Stimulated activated CD8-positive, alpha-beta memory T cell treated with anti-CD3 and anti-CD28 coated beads, Interleukin-15, amount 100 ng/mL, for 24 hours (primary cell): ENCODE data around the gene MVB12A.

Source experiments
- DNase-seq: peaks from one replicate; pipeline ENCODE4 v3.0.0-alpha.2; 2020; ENCODE audit warnings: low read depth

Gene MVB12A

DNA sequence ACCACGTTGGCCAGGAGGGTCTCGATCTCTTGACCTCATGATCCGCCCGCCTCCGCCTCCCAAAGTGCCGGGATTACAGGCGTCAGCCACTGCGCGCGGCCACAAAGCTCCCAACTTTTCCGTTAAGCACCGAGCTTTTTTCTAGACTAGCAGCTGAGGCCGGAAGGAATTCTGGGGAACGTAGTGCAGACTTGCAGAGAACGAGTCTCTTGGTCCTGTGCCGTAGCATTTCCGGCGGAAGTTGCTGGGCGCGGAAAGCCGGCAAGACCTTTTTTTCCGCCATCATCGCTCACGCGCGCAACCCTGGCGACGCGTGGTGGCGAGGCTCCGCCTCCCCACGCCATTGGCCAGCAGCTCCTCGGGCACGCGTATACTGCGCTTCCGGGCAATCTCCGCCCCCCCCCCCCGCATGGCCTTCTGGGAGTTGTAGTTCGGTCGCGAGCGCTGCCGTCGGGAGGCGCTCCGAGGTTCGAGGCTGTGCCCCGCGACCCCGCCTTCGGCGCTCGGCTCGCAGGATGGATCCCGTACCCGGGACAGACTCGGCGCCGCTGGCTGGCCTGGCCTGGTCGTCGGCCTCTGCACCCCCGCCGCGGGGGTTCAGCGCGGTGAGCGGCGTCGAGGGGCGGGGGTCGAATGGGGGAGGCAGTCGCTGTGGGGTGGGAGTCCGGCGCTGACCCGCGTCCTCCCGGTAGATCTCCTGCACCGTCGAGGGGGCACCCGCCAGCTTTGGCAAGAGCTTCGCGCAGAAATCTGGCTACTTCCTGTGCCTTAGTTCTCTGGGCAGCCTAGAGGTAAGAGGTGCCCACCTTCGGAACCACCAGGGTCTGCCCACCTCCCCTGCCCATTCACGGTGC lies at the start of gene MVB12A:
MVB12A (plus strand) TSS at position 427 of the 854 bp plus-strand sequence; CDS start at position 516, 89 bp downstream.
- peak; percentile 89 for DNase-seq

DNA sequence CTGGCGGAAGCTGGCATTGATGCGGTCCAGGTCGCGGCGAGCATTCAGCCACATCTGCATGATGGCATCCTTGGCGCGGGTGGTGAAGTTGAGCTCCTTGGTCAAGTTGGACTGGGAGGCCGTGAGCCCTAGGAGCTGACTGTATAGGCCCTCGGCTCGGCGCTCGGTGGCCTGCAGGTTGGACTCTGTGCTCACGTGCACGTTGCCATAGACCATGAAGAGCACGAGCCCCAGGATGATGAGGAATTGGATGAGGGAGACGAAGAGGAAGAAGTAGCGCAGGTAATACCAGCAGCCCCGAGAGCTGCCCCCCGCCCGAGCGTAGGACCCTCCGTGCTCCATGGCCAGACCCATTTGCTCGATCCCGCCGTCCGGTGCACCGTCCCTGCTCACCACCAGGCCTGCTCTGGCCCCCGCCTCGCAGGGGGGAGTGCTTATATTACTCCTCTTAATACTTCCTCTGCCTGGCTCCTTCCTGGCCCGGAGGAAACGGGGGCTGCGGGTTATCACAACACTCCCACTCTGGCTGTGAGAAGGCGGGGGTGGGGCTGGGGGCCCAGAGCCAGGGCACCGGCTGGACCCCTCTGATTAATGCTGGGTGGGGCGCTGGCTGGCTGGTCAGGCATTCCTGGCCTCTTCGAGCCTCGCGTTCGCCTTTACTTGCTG lies 42.8 kb upstream of the MVB12A start, which contains the start of gene PLVAP:
PLVAP (minus strand) TSS at position 408 of the 666 bp plus-strand sequence; CDS start at position 354, 54 bp downstream.
- DNase-seq: no peak

DNA sequence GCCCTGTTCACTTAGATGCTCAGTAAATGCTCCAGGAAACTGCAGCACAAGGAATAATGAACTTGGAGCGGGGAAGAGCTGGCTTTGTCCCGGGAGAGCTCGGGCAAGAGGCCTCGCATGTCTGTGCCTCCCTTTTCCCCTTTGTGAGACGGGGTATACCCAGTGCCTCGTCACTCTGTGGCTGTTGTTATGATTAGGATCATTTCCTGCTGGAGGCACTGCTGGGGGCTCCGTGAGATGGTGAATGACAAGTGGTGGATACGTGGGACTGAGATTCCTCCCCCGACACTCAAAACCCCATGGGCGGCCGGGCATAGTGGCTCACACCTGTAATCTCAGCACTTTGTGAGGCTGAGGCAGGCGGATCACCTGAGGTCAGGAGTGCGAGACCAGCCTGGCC lies 41.6 kb upstream of the MVB12A start:
- DNase-seq: no peak

DNA sequence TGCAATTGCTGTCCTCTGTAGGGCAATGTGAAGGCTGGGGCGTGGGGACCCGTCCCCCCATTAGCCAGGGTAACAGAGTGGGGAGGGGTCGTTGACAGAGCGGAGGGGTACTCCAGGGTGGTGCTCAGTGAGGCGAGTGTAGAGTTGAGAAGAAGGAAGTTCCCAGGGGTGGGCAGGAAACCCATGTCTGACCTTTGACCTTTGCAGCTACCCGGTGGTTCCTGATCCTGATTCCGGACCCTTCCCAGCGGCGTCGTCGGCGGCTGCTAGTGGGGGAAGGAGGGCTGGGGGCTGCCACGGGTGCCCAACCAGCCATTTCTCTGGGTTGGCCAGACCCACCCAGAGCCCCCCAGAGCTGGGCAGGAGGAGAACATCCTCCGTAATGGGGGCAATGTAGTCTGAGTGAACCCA lies 40.6 kb upstream of the MVB12A start:
- no peak for DNase-seq

DNA sequence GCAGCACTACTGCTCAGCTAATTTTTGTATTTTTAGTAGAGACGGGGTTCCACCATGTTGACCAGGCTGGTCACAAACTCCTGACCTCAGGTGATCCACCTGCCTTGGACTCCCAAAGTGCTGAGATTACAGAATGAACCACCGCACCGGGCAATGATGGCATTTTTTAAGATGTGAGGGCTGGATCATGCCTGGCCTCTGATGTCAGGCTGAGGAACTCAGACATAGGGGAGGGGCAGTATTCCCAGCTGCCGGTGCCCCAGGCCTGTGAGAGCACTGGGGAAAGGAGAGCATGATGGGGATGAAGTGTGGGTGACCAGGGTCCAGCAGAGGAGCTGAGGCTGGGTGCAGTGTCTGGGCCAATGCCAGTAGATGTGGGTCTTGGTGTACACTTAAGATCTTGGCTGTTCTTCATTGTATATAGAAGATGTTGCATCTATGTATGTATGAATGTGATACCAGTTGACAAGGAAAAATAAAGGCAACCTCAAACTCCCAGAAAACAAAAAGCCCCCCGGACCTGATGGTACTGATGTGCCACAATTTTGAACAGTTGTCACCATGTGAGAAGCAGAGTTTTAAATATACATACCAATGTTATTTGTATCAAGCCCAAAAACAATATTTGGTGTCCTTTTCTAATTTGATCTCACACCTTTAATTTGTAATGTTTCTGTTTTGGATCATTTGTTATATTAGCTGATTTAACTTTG lies 39.3 kb upstream of the MVB12A start:
- DNase-seq: no peak

DNA sequence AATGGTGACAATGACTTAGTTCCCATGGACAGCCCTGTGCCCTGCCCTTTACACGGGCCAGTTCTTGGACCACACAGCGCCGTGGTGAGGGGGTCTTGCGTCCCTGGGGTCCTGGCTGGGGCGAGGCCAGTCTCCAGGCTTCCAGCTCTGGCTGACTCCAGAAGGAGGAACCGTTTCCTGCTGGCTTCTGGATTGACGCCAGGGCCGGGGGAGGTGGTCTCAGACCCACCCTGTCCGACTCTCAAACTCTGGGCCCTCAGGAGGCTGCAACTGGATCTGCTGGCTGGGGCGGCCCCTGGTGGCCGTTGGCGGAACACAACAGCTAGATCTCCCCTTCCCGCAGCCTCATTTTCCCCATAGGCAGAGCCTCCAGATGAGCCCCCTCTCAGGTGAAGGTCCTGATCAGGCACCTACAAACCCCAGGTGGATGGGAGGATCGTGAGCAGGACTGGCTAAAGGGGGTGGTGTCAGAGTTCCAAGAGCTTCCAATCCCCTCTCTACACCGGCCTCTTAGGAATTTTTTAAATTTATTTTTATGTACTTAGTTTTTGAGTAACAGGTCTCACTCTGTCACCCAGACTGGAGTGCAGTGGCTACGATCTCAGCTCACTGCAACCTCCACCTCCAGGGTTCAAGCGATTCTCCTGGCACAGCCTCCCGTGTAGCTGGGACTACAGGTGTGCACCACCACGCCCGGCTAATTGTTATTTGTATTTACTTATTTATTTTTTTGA lies 33.8 kb upstream of the MVB12A start:
- peak; percentile 47 for DNase-seq

DNA sequence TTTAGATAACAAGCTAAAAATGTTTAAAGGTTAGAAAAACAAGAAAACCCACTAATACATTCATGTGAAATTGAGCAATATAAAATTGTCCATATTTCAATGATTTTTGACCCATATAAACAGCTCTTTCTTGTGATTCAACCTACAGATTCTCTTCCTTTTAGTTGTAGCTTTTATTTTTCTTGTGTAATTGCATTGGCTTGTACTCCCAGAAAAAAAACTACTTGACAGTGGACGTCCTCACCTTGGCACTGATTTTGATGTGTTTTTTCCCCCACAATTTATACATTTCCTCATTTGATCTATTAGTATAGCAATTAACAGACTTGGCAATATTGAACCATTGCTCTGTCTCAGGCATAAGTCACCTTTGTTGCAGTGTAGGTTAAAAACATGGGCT lies 30.6 kb upstream of the MVB12A start:
- DNase-seq: no peak

DNA sequence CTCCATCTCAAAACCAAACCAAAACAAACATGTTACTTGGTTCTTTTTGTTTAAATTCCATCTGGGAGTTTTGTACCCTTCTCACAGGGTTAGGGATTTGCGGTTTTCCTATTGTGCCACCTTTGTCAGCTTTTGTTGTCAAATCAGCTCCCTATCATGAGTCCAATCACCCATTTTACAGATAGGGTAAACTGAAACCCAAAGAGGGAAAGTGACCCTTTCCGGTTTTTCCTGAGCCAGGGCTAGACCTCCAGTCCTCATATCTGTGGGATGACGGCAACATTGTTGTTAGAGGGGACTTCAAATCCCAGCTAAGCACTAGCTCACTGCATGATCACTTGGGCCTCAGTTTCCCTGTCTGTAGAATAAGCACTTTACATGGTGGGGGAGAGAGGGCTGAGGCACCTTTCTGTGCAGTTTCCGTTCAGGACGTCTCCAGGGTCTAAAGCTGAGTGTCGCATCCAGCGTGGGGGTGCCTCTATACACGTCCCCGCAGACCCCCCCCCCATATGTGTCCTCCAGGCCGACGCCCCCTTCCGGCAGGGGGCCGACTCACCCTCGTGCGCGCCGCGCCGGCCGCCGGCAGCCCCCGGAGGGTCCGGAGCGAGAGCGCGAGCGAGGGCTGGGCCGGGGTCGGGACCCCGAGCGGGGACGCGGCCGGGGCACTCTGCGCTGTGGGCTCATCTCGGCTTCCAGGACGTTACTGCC lies 29.7 kb upstream of the MVB12A start:
- DNase-seq: no peak

DNA sequence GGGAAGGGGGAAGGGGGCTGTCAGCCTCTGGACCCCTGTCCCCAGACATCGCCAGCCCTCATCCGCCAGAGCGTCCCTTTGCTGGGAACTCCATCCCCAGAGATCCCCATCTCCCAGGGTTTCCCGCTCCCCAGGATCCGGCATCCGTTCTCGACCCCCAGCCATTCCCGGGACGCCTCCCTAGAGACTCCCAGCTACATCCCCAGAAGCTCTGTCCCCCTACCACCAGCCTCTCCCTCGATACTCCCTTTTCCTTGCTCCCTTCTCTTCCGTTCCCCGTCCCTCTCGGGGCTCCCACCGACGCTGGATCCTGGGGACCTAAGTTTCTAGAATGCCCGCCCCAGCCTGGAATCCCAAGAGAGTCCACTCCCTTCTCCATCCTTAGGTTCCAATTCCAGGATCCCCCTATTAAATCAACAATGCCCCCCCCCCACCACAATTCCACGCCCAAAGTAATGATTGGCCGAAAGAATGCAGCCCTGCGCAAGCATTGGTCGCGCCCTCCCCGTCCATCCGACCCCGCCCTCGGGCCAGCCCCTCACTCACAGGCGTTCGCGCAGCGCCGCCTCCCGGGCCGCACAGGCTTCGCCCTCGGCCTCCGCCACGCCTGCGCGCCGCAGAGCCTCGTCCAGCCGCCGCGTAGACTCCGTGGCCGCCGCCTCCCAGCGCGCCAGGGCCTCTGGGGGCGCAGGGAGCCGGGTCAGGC lies 29.0 kb upstream of the MVB12A start:
- peak; percentile 79 for DNase-seq

DNA sequence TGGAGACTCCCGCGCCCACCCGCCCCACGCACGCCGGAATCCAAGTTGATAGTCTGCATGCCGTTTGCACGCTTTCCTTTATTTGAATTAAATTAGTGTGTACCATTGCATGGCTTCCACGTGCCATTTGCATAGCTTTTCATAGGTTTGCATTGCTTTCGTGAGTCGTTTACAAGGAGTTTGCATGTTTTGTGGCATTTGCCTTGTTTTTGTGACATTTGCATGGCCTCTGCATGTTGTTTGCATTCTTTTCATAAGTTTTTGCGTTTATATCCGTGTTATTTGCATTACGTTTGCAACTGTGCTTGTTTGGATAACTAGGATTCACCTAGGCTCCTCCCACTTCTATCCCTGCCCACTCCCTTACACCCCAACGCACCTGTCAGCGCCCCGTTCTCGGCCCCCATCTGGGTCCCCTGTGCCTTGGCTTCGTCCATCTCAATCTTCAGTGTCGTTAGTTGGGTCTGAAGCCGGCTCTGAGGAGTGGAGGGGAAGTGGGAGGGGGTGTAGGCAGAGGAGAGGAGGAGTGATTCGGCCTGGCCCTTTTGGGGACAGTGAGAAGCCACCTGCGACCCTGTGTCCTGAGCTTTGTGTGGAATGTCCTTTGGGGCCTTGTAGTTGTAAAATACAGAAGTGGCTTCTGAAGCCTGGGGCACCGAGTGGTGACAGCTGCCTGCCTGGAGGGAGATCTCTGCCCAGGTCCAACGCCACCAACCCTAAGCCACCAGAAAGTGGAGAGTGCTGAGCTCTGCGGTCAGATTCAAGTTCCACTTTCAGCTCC lies 28.3 kb upstream of the MVB12A start:
- no peak for DNase-seq

DNA sequence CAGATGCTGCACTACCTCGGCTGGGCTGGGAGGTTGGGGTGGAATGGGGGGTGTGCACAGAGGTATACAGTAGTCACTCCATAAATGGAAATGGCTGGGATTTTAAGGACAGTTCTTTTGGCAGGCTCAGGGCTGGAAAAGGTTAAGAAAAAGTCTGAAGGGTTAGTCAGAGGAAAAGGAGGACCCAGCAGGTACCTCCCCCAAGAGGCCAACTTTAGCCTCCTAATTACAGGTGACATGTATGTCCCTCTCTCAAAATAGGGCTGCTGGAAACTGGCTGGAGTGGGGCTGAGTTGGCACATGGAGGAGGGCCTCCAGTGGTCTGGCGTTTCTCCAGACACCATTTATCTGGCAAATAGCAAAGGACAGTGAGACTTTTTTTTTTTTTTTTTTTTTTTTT lies 26.8 kb upstream of the MVB12A start:
- DNase-seq: no peak

DNA sequence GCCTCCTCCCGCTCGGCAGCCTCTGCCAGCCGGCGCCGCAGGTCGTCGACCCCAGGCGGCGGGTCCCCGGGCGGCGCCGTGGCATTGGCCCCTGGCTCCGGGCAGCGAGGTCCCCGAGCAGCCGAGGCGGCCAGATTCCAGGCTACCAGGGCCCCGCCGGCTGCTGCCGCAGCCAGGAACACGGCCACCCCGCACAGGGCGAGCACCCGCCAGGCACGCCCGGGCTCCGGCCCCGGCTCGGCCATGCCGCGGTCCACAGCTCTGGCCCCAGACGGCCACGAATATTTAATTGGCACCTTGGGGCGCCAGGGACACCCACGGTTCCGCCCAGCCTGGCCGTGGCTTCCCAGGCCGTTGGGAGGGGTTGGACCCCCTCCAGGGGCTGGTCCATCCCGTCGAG lies 25.9 kb upstream of the MVB12A start, which contains the start of gene CCDC194:
CCDC194 (minus strand) TSS at position 283 of the 400 bp plus-strand sequence; CDS start at position 245, 38 bp downstream.
- DNase-seq: no peak

DNA sequence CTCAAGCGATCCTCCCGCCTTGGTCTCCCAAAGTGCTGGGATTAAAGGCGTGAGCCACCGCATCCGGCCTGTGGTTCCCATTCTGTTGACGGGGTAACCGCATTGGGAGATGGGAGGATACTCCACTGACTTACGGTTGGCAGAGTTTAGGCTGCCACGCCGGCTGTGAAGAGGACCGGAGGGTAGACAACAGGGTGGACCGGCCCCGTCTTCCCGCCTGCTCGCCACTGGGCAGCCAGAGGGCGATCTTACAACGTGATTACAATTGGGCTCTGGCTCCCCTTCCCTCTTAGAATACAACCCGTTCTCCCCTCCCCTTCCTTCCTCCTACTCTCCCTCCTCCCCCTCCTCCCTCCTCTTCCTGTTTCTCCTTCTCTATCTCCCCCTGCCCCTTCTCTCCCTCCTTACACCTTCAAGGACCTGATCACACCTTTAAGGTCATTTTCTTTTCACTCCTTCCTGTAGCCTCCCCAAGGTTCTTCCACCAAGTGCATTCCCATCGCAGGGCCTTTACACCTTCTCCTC lies 24.9 kb upstream of the MVB12A start:
- peak; percentile 47 for DNase-seq

DNA sequence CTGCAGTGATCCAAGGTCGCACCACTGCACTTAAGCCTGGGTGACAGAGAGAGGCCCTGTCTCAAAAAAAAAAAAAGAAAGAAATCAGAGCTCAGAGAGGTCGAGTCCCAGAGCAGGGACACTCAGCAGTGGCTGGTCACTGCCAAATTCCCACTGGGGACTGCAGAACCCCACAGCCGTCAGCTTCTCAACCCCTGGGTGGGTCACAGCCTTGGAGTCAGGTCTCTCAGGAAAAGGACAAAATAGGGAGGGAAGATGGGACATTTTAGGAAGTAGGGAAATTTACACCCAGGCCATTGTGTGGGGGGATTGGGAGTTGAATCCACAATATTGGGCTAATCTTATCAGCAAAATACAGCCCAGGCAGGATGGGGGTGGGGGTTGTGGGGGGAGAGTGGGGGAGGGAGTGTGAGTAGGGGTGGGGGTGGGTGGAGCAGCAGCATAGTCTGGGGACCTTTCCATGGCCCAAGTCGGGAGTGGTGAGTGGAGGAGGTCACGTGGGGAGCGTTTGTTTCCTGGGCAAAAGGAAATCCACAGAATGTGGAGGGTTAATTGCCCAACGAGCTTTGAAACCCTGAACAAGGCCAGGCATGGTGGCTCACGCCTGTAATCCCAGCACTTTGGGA lies 20.8 kb upstream of the MVB12A start:
- no peak for DNase-seq

DNA sequence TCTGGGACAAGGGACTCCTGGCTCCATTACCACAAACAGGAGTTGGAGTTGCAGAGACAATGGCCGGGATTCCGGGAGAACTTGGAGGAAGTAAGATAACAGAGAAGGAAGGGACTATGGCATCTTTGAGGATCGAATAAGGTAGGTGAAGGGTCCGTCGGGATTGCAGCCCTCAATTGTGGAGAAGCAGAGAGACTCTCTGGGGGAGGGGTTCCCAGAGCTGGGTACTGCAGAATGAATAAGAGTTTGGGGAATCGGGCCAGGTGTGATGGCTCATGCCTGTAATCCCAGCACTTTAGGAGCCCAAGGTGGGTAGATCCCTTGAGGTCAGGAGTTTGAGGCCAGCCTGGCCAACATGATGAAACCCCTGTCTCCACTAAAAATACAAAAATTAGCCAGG lies 18.2 kb upstream of the MVB12A start:
- DNase-seq: no peak

DNA sequence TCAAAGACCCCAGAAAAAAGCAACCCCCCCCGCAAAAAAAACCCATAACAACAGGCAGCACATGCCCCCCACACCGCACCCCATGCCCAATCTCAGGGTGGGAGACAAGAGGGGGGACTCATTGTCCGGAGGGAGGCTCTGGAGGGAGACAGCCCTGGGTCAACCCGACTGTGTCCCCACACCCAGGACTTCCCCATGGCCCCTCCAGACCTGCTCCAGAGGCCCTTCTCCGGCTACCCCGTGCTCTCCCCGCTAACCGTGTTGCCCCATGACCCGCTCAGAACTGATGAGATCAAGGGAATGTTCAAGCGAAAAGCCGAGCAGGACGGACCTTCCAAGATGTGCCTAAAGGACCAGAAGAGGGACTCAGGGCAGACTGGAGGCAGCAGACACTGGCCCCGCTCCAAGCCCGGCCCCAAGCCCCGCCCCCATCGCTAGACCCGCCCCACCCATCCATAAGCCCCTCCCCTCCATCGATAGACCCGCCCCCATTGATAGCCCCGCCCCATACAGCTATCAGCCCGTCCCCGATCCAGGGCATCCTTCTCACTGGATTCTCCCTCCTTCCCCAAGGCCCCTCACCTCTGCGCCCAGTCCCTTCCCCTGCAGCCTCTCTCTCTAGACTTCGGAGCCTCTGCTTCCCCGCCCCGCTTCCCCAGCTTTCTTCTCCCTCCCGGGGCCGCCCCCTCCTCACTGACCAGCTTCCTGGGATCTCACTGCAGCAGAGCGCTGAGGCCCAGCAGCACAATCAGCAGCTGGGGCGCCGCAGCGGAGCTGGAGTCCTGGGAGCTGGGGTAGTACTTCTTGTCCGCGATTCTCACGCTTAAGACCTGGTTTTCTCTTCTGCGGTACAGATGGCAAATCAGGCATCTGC lies 16.6 kb upstream of the MVB12A start:
- peak; percentile 37 for DNase-seq

DNA sequence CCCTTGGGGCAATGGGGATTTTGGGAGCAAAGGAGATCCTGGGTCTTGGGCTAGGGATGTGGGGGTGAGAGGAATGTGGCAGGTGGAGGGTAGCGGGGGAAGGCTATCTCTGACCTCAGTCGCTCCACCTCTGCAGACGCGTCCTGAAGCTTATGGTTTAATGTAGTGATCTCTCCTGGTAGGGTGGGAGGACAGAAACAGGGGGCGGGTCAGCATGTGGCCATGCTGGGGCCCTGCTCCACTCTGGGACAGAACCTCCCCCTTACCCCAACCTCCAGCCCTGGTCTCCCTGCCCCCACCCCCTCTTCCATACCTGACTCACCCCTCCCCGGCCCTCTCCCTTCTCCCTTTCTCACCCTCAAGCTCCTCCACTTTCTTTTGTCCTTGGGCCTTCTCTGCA lies 15.8 kb upstream of the MVB12A start:
- no peak for DNase-seq
